Body of pancreas (tissue), 4 donors: Measurements from ENCODE around the gene ACVR2A. TPM values are rescaled to one million over a fixed set of nuclear protein-coding genes. Genes with fewer than 3 reads are reported as not detected.

Source experiments
- ATAC-seq: fragments of 150-250 bp; one replicate; pipeline ENCODE4 v1.9.1; 2016
- DNase-seq, 4 donors: peaks; one replicate each; pipeline ENCODE4 v3.0.0-alpha.2; 2019
- H3K27ac ChIP-seq, 4 donors: fragments of 200-600 bp; sonication (generic); 1 replicate in 3 of 4; 2 replicates in 1 of 4; pipeline versions ENCODE4 v1.5.1 to v1.6.1; 2016 to 2019; ENCODE audit warnings: mild to moderate bottlenecking in 1 of 4, mixed read lengths in 1 of 4, moderate library complexity in 1 of 4
- H3K27me3 ChIP-seq, 2 donors: fragments of 200-600 bp; sonication (generic); one replicate each; pipeline ENCODE4 v1.6.0; 2016; ENCODE audit warnings: mild to moderate bottlenecking in 1 of 2
- H3K36me3 ChIP-seq, 2 donors: fragments of 200-600 bp; sonication (generic); replicated peaks in 1 of 2; 2 replicates each; pipeline ENCODE4 v1.5.1; 2016; ENCODE audit warnings: low read depth in 2 of 2; ENCODE audit not compliant: insufficient read depth in 1 of 2
- H3K4me1 ChIP-seq: fragments of 200-600 bp; sonication (generic); one replicate; pipeline ENCODE4 v1.6.0; 2016
- H3K4me3 ChIP-seq, 2 donors: fragments of 200-600 bp; sonication (generic); 1 replicate in 1 of 2; 2 replicates in 1 of 2; pipeline ENCODE4 v1.5.1; 2016 to 2019
- H3K9me3 ChIP-seq, 3 donors: fragments of 200-600 bp; sonication (generic); 1 replicate in 2 of 3; 2 replicates in 1 of 3; pipeline ENCODE4 v1.5.1; 2016
- CTCF ChIP-seq, 7 experiments: fragments of 450-650 bp in 4 of 7; fragments of 200-600 bp in 3 of 7; sonication (generic) in 3 of 7; IDR thresholded peaks; one replicate each; pipeline ENCODE4 v1.5.1; 2016 to 2019; ENCODE audit warnings: antibody characterized with exemption in 7 of 7
- POLR2A ChIP-seq, 3 donors: fragments of 450-650 bp; IDR thresholded peaks; one replicate each; pipeline ENCODE4 v1.6.1; 2016; ENCODE audit warnings: antibody characterized with exemption in 3 of 3, mild to moderate bottlenecking in 2 of 3
- WGBS, 2 donors: methylation state at CpG; one replicate each; pipeline ENCODE4 v1.1.5; 2017; 5-methylcytosine and 5-hydroxymethylcytosine counted together
- intact Hi-C: fragments of 100-400 bp; cut with DNase I; formaldehyde crosslinking; loops from one replicate; pipeline ENCODE4 v1.15.1; 2023
- small RNA-seq: library from RNA; depleted of rRNA; stranded (forward); fragments of <200 nt; gene quantifications from one replicate; pipeline ENCODE3, GENCODE V24; 2016
- total RNA-seq, 2 donors: library from RNA; depleted of rRNA; stranded (reverse); fragments of >200 nt; gene quantifications; one replicate each; pipeline ENCODE4 v1.1.0, GENCODE V29; 2016

Gene ACVR2A
- total RNA-seq, 2 donors from 2014 or later: 5.6 to 25.9 TPM

- peaks cover 8 to 10% of the 10 kb centered on the region in 2 donors for H3K36me3 ChIP-seq
- no peaks in the 10 kb centered on the region for H3K4me1 ChIP-seq
- H3K27me3 ChIP-seq: no peaks in the 10 kb centered on the region
- H3K9me3 ChIP-seq: no peaks in the 10 kb centered on the region
- H3K27ac ChIP-seq: no peak overlapping the region
- H3K4me3 ChIP-seq: no peak overlapping the region
- DNase-seq (no peak), ATAC-seq (no peak)
- TF ChIP-seq POLR2A (IDR thresholded peaks at IDR 0.05) (no peak), CTCF (IDR thresholded peaks at IDR 0.05) (no peak)
- intact Hi-C loops: no loop called here
These were observed 107.3 kb downstream of the ACVR2A start for GRCh38 chr2:147952118-147952517.

GRCh38 chr2:147968571-147968970 lies 123.7 kb downstream of the ACVR2A start:
- H3K4me1 ChIP-seq: no peaks in the 10 kb centered on the region
- no peak for DNase-seq
- no peak overlapping the region for H3K27ac ChIP-seq
- intact Hi-C loops: no loop called here
- 90 to 94% methylated on average over 2 of the region's 2 CpGs for WGBS, 2 donors
- TF ChIP-seq CTCF (IDR thresholded peaks at IDR 0.05) (no peak), POLR2A (IDR thresholded peaks at IDR 0.05) (no peak)
- ATAC-seq: no peak
- H3K9me3 ChIP-seq: no peaks in the 10 kb centered on the region
- H3K27me3 ChIP-seq: no peaks in the 10 kb centered on the region
- H3K4me3 ChIP-seq: no peak overlapping the region
- no peaks in the 10 kb centered on the region for H3K36me3 ChIP-seq

GRCh38 chr2:147976102-147976501 lies 131.3 kb downstream of the ACVR2A start:
- ATAC-seq (no peak), DNase-seq (no peak)
- Histone ChIP-seq H3K36me3 (no peaks in the 10 kb centered on the region), H3K27ac (no peak overlapping the region), H3K4me1 (peaks cover 3% of the 10 kb centered on the region), H3K27me3 (no peaks in the 10 kb centered on the region), H3K4me3 (no peak overlapping the region), H3K9me3 (no peaks in the 10 kb centered on the region)
- intact Hi-C loops: no loop called here
- TF ChIP-seq POLR2A (IDR thresholded peaks at IDR 0.05) (no peak), CTCF (IDR thresholded peaks at IDR 0.05) (no peak)
- WGBS, 2 donors: 83 to 87% methylated on average over 2 of the region's 2 CpGs

GRCh38 chr2:147977679-147978078 lies 132.8 kb downstream of the ACVR2A start:
- TF ChIP-seq POLR2A (IDR thresholded peaks at IDR 0.05): no peak
- no peak for TF ChIP-seq CTCF (IDR thresholded peaks at IDR 0.05)
- WGBS, 2 donors: 100% methylated on average over 2 to 3 of the region's 3 CpGs
- Histone ChIP-seq H3K36me3 (no peaks in the 10 kb centered on the region), H3K4me1 (peaks cover 3% of the 10 kb centered on the region), H3K4me3 (no peak overlapping the region), H3K9me3 (no peaks in the 10 kb centered on the region), H3K27me3 (no peaks in the 10 kb centered on the region), H3K27ac (no peak overlapping the region)
- intact Hi-C loops: no loop called here
- no peak for DNase-seq
- ATAC-seq: no peak

Small RNA genes lying within 50 kb of the gene (small RNA-seq; reads per million reads assigned to genes)
- not detected for gene RNU6-1275P

Other genes with a start within 250 kb of the ACVR2A start
- gene ORC4, start 175.7 kb downstream of the ACVR2A start, total RNA-seq: 10 to 100 TPM; 10.9 to 20.0 TPM
- 10 to 100 TPM; 20.8 to 33.5 TPM for gene MBD5, start 176.1 kb downstream of the ACVR2A start, total RNA-seq